ENCODE measurements around the gene CC2D2A. TPM values are rescaled to one million over a fixed set of nuclear protein-coding genes. Genes with fewer than 3 reads are reported as not detected.

The CC2D2A gene
- total RNA-seq, 1 experiment from 2014 or later, result 13.0 TPM

DNA sequence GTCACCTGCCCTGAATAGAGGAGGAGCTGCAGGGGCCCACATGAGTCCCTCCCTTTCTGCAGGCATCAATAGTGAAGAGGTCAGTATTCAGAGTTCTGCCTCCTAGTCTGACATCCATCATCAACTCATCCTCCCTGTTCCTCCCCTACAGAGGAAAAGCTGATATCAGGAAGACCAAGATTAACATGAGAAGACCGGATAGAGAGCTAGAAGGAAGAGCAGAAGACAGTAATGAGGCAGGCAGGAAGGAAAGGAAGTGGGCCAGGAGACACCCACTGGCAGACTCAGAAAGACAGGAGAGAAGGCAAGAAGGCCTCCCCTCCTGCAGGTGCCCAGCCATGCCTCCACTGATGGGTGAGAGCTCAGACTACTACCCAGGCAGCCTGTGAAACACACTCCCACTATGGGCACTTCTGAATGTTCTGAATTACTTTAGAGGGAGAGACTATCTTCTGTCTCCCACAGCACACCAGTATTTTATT lies 74.6 kb downstream of the CC2D2A start:
- H4K20me1 ChIP-seq (ENCODE audit: insufficient read depth), result no peaks in the 10 kb centered on the region
- BruUV-seq (replicated peaks), result no TSS peak
- H3K79me2 ChIP-seq (ENCODE audit: insufficient read depth, low read length), result no peaks in the 10 kb centered on the region
- CTCF ChIA-PET, result no interaction called here
- H3K27ac ChIP-seq (ENCODE audit: low read depth, low read length), result no peak overlapping the region
- POLR2A ChIA-PET, result no interaction called here
- no peak overlapping the region for H3K4me3 ChIP-seq (replicated peaks in 1 of 2; ENCODE audit: low read depth in 1 of 2, low read length in 2 of 2)
- ATAC-seq, result no peak
- H3K36me3 ChIP-seq (ENCODE audit: control insufficient read depth in 1 of 2, insufficient read depth in 2 of 2, low read length in 2 of 2), result no peaks in the 10 kb centered on the region
- no peak overlapping the region for H3K9ac ChIP-seq (ENCODE audit: low read length)
- TF ChIP-seq CBX3 (IDR thresholded peaks at IDR 0.05; ENCODE audit: low read depth) (no peak), ZFX (IDR thresholded peaks at IDR 0.05) (no peak), FOSL1 (IDR thresholded peaks at IDR 0.05; ENCODE audit: low read depth) (no peak), SIN3A (IDR thresholded peaks at IDR 0.05; ENCODE audit: low read depth) (no peak), RAD21 (IDR thresholded peaks at IDR 0.05; ENCODE audit: low read depth) (no peak), SRF (IDR thresholded peaks at IDR 0.05; ENCODE audit: low read depth) (no peak), POLR2A (IDR thresholded peaks at IDR 0.05; ENCODE audit: borderline replicate concordance, extremely low read depth, insufficient read depth, insufficient read length) (no peak), ZNF274 (IDR thresholded peaks at IDR 0.05; ENCODE audit: low read depth, low read length) (no peak)
- TF ChIP-seq, protein P1, sequence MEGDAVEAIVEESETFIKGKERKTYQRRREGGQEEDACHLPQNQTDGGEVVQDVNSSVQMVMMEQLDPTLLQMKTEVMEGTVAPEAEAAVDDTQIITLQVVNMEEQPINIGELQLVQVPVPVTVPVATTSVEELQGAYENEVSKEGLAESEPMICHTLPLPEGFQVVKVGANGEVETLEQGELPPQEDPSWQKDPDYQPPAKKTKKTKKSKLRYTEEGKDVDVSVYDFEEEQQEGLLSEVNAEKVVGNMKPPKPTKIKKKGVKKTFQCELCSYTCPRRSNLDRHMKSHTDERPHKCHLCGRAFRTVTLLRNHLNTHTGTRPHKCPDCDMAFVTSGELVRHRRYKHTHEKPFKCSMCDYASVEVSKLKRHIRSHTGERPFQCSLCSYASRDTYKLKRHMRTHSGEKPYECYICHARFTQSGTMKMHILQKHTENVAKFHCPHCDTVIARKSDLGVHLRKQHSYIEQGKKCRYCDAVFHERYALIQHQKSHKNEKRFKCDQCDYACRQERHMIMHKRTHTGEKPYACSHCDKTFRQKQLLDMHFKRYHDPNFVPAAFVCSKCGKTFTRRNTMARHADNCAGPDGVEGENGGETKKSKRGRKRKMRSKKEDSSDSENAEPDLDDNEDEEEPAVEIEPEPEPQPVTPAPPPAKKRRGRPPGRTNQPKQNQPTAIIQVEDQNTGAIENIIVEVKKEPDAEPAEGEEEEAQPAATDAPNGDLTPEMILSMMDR (IDR thresholded peaks at IDR 0.05 in 2 of 3, conservative IDR thresholded peaks at IDR 0.05 in 1 of 3; ENCODE audit: borderline replicate concordance in 1 of 3, insufficient read depth in 1 of 3, low read depth in 2 of 3, low read length in 2 of 3), result no peak
- RAD21 ChIA-PET (ENCODE audit: low non-redundant PET in 1 of 2, low total read pairs in 2 of 2, uncharacterized antibody in 2 of 2, unreplicated experiment in 2 of 2), result no interaction called here
- H3K4me1 ChIP-seq (ENCODE audit: control insufficient read depth in 1 of 2, insufficient read depth in 2 of 2, low read length in 2 of 2), result no peaks in the 10 kb centered on the region
- no peak overlapping the region for H2AFZ ChIP-seq (ENCODE audit: low read depth, low read length, poor library complexity, severe bottlenecking)
- DNase-seq (ENCODE audit: low read depth, low spot score), result no peak
- intact Hi-C loops (cut with micrococcal nuclease), result no loop called here
- H3K27me3 ChIP-seq (ENCODE audit: insufficient read depth, low read length), result no peaks in the 10 kb centered on the region
- H3K9me2 ChIP-seq (ENCODE audit: insufficient read depth), result no peaks in the 10 kb centered on the region
- no peaks in the 10 kb centered on the region for H3K9me3 ChIP-seq (ENCODE audit: control insufficient read depth in 1 of 2, insufficient read depth in 1 of 2, low read depth in 1 of 2, low read length in 2 of 2)
- no peak overlapping the region for H3K4me2 ChIP-seq (ENCODE audit: low read length)

DNA sequence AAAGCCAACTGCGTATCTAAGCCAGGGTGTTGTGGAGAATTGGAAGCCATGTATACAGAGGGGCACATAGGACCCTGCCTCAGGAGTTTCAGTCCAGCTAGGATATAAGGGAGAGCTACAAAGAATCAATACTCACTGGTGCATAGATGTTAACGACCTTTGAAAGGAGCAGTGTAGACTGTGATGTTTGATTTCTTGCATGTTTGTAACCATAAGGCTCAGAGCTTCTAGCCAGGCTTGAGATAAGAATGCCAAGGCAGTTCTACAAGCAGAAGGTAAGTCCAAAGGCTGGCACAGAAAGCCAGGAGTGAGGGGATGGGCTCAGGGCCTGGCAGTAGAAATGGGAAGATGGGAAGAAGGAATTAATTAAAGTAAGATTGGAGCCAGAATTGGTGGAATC lies 75.7 kb downstream of the CC2D2A start:
- Histone ChIP-seq H3K27me3 (ENCODE audit: insufficient read depth, low read length) (no peaks in the 10 kb centered on the region), H3K36me3 (ENCODE audit: control insufficient read depth in 1 of 2, insufficient read depth in 2 of 2, low read length in 2 of 2) (no peaks in the 10 kb centered on the region), H3K9ac (ENCODE audit: low read length) (no peak overlapping the region), H3K27ac (ENCODE audit: low read depth, low read length) (no peak overlapping the region), H3K4me2 (ENCODE audit: low read length) (no peak overlapping the region), H3K79me2 (ENCODE audit: insufficient read depth, low read length) (no peaks in the 10 kb centered on the region), H3K9me2 (ENCODE audit: insufficient read depth) (no peaks in the 10 kb centered on the region), H3K4me3 (replicated peaks in 1 of 2; ENCODE audit: low read depth in 1 of 2, low read length in 2 of 2) (no peak overlapping the region), H3K4me1 (ENCODE audit: control insufficient read depth in 1 of 2, insufficient read depth in 2 of 2, low read length in 2 of 2) (no peaks in the 10 kb centered on the region), H4K20me1 (ENCODE audit: insufficient read depth) (no peaks in the 10 kb centered on the region), H2AFZ (ENCODE audit: low read depth, low read length, poor library complexity, severe bottlenecking) (no peak overlapping the region), H3K9me3 (ENCODE audit: control insufficient read depth in 1 of 2, insufficient read depth in 1 of 2, low read depth in 1 of 2, low read length in 2 of 2) (no peaks in the 10 kb centered on the region)
- POLR2A ChIA-PET, result no interaction called here
- DNase-seq (ENCODE audit: low read depth, low spot score) (no peak), ATAC-seq (no peak)
- no TSS peak for BruUV-seq (replicated peaks)
- intact Hi-C loops (cut with micrococcal nuclease), result no loop called here
- CTCF ChIA-PET, result no interaction called here
- RAD21 ChIA-PET (ENCODE audit: low non-redundant PET in 1 of 2, low total read pairs in 2 of 2, uncharacterized antibody in 2 of 2, unreplicated experiment in 2 of 2), result no interaction called here
- TF ChIP-seq, protein P2, sequence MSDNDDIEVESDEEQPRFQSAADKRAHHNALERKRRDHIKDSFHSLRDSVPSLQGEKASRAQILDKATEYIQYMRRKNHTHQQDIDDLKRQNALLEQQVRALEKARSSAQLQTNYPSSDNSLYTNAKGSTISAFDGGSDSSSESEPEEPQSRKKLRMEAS (IDR thresholded peaks at IDR 0.05), result no peak
- TF ChIP-seq EZH2 (IDR thresholded peaks at IDR 0.05) (no peak), CEBPB (IDR thresholded peaks at IDR 0.05; ENCODE audit: low read depth) (no peak), ZNF274 (IDR thresholded peaks at IDR 0.05; ENCODE audit: low read depth, low read length) (no peak), SP1 (IDR thresholded peaks at IDR 0.05; ENCODE audit: low read depth) (no peak), POLR2AphosphoS5 (IDR thresholded peaks at IDR 0.05; ENCODE audit: low read depth, low read length) (no peak), FOSL1 (IDR thresholded peaks at IDR 0.05; ENCODE audit: low read depth) (no peak), EZH2phosphoT487 (IDR thresholded peaks at IDR 0.05; ENCODE audit: borderline replicate concordance) (no peak), SIN3A (IDR thresholded peaks at IDR 0.05; ENCODE audit: low read depth) (no peak), JUND (IDR thresholded peaks at IDR 0.05) (no peak)
- TF ChIP-seq, protein P3, sequence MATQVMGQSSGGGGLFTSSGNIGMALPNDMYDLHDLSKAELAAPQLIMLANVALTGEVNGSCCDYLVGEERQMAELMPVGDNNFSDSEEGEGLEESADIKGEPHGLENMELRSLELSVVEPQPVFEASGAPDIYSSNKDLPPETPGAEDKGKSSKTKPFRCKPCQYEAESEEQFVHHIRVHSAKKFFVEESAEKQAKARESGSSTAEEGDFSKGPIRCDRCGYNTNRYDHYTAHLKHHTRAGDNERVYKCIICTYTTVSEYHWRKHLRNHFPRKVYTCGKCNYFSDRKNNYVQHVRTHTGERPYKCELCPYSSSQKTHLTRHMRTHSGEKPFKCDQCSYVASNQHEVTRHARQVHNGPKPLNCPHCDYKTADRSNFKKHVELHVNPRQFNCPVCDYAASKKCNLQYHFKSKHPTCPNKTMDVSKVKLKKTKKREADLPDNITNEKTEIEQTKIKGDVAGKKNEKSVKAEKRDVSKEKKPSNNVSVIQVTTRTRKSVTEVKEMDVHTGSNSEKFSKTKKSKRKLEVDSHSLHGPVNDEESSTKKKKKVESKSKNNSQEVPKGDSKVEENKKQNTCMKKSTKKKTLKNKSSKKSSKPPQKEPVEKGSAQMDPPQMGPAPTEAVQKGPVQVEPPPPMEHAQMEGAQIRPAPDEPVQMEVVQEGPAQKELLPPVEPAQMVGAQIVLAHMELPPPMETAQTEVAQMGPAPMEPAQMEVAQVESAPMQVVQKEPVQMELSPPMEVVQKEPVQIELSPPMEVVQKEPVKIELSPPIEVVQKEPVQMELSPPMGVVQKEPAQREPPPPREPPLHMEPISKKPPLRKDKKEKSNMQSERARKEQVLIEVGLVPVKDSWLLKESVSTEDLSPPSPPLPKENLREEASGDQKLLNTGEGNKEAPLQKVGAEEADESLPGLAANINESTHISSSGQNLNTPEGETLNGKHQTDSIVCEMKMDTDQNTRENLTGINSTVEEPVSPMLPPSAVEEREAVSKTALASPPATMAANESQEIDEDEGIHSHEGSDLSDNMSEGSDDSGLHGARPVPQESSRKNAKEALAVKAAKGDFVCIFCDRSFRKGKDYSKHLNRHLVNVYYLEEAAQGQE (IDR thresholded peaks at IDR 0.05; ENCODE audit: low read depth), result no peak
